BJ (cell line): ENCODE results near the gene LY6G5C. TPM values are rescaled to one million over a fixed set of nuclear protein-coding genes. Genes with fewer than 3 reads are reported as not detected.

ENCODE experiments used
- CTCF ChIA-PET: fragments of 350-600 bp; formaldehyde crosslinking; extraction: SDS; loops from one replicate; lab custom pipeline; 2021; ENCODE audit warnings: antibody characterized with exemption, inconsistent platforms; lab: Yijun Ruan, JAX
- POLR2A ChIA-PET: fragments of 300-600 bp; sonication (Branson Sonifier 250); formaldehyde crosslinking; extraction: SDS; loops from one replicate; lab custom pipeline; 2021; ENCODE audit warnings: antibody characterized with exemption; lab: Charles Lee
- DNase-seq: peaks from one replicate; pipeline ENCODE4 v3.0.0-alpha.2; 2011; ENCODE audit warnings: low read depth
- H3K27me3 ChIP-seq: 2 replicates; pipeline ENCODE4 v1.6.0; 2011; ENCODE audit warnings: low read length; ENCODE audit not compliant: control insufficient read depth, insufficient read depth
- H3K36me3 ChIP-seq: 2 replicates; pipeline ENCODE4 v1.5.1; 2011; ENCODE audit warnings: low read length; ENCODE audit not compliant: control insufficient read depth, insufficient read depth
- H3K4me3 ChIP-seq: 2 replicates; pipeline ENCODE4 v1.5.1; 2011; ENCODE audit warnings: low read depth, mild to moderate bottlenecking, control low read depth, low read length
- polyA plus RNA-seq: library from polyadenylated mRNA; depleted of rRNA; stranded (reverse); fragments of >200 nt; gene quantifications from 2 replicates; pipeline ENCODE4 v1.2.3, GENCODE V29; 2011
- TF ChIP-seq, protein P1 (sequence below): IDR thresholded peaks from 2 replicates; pipeline ENCODE4 v1.5.1; 2011; ENCODE audit warnings: low read depth, mild to moderate bottlenecking, control low read depth, inconsistent platforms, low read length, moderate library complexity; ENCODE audit not compliant: insufficient read depth

Gene LY6G5C
- polyA plus RNA-seq, 1 experiment: 3.6 TPM

DNA sequence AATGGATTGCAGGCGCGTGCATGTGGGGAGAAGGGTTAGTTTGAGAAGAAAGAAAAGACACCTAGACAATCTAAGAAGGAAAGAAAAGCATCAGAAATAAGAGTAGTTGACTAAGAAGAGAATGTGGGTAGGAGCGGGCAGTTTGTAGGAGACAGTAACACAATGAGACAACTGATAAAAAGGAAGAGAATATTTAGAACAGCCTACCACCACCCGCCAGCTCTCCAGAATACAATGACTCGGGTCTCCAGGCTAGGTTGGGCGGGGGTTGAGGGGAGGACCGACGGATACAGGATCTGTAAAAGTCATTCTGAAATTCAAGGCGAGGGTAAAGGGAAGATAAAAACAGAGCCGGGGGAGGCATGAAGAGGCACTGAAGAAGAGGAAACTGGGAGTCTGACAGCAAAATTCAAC is 21.5 kb upstream of the LY6G5C start:
- CTCF ChIA-PET: interaction anchor here (1.1 to 1.9 kb wide), 2 partner anchors 13 to 187 kb away, joined by 3 to 4 read pairs; no protein-coding TSS in a partner anchor
- TF ChIP-seq, protein P1, sequence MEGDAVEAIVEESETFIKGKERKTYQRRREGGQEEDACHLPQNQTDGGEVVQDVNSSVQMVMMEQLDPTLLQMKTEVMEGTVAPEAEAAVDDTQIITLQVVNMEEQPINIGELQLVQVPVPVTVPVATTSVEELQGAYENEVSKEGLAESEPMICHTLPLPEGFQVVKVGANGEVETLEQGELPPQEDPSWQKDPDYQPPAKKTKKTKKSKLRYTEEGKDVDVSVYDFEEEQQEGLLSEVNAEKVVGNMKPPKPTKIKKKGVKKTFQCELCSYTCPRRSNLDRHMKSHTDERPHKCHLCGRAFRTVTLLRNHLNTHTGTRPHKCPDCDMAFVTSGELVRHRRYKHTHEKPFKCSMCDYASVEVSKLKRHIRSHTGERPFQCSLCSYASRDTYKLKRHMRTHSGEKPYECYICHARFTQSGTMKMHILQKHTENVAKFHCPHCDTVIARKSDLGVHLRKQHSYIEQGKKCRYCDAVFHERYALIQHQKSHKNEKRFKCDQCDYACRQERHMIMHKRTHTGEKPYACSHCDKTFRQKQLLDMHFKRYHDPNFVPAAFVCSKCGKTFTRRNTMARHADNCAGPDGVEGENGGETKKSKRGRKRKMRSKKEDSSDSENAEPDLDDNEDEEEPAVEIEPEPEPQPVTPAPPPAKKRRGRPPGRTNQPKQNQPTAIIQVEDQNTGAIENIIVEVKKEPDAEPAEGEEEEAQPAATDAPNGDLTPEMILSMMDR: no peak

GRCh38 chr6:31701666-31702404 is 21.0 kb upstream of the LY6G5C start:
- ChIA-PET POLR2A (interaction anchor here (0.7 kb wide), 1 partner anchor 61 kb away, joined by 4 read pairs; no protein-coding TSS in a partner anchor), CTCF (interaction anchor here (1.1 to 1.9 kb wide), 2 partner anchors 12 to 188 kb away, joined by 3 to 4 read pairs; no protein-coding TSS in a partner anchor)
- peak overlapping the region; percentile 62 for H3K4me3 ChIP-seq
- peaks cover 1% of the 10 kb centered on the region; the same call in 1 of the 2 replicates for H3K36me3 ChIP-seq
- H3K27me3 ChIP-seq: no peaks in the 10 kb centered on the region
- no peak for DNase-seq
- TF ChIP-seq, protein P1: no peak

More for the DNA sequence above, 21.5 kb upstream of the LY6G5C start:
- Histone ChIP-seq H3K27me3 (no peaks in the 10 kb centered on the region), H3K36me3 (peaks cover 1% of the 10 kb centered on the region; the same call in 1 of the 2 replicates), H3K4me3 (peak overlapping the region; percentile 62)
- POLR2A ChIA-PET: interaction anchor here (0.7 kb wide), 1 partner anchor 62 kb away, joined by 4 read pairs; no protein-coding TSS in a partner anchor
- no peak for DNase-seq

- no peaks in the 10 kb centered on the region for H3K27me3 ChIP-seq
- DNase-seq: no peak
- TF ChIP-seq, protein P1: no peak
- CTCF ChIA-PET: interaction anchor here (0.5 to 2.0 kb wide), 2 partner anchors 69 to 88 kb away, joined by 3 to 5 read pairs; no protein-coding TSS in a partner anchor
- POLR2A ChIA-PET: no interaction called here
- peaks cover 3% of the 10 kb centered on the region; the same call in 1 of the 2 replicates for H3K36me3 ChIP-seq
- no peak overlapping the region for H3K4me3 ChIP-seq
Measured at GRCh38 chr6:31700740-31701401, 20.0 kb upstream of the LY6G5C start.

- ChIA-PET CTCF (no interaction called here), POLR2A (no interaction called here)
- DNase-seq: no peak
- no peak overlapping the region for H3K4me3 ChIP-seq
- no peaks in the 10 kb centered on the region for H3K27me3 ChIP-seq
- peaks cover 18% of the 10 kb centered on the region for H3K36me3 ChIP-seq
- TF ChIP-seq, protein P1: no peak
Measured at GRCh38 chr6:31697555-31697954, 16.7 kb upstream of the LY6G5C start.

GRCh38 chr6:31693535-31693934 is 12.7 kb upstream of the LY6G5C start:
- no peak overlapping the region for H3K4me3 ChIP-seq
- ChIA-PET CTCF (no interaction called here), POLR2A (no interaction called here)
- no peak for DNase-seq
- H3K36me3 ChIP-seq: peaks cover 36% of the 10 kb centered on the region
- no peaks in the 10 kb centered on the region for H3K27me3 ChIP-seq
- TF ChIP-seq, protein P1: no peak
